Activated B cell treated with CpG ODN at 0.5 μM for 24 hours (primary cell): Measurements from ENCODE around the gene ENTPD2. TPM values are rescaled to one million over a fixed set of nuclear protein-coding genes. Genes with fewer than 3 reads are reported as not detected.
A peak's percentile ranks its signal among the peaks of the same experiment; 100 is the strongest.

Experiments
- ATAC-seq: fragments of 200-7000 bp; cut with Tn5 transposase; one replicate; pipeline ENCODE4 v1.10.0; 2021; ENCODE audit warnings: low read depth, mild to moderate bottlenecking, moderate library complexity
- CTCF ChIA-PET: fragments of 350-600 bp; sonication (Branson Sonifier 250); formaldehyde crosslinking; loops from one replicate; lab custom pipeline; 2021; ENCODE audit warnings: antibody characterized with exemption; lab: Charles Lee
- POLR2A ChIA-PET: fragments of 350-600 bp; sonication (Branson Sonifier 250); formaldehyde crosslinking; loops from one replicate; lab custom pipeline; 2021; ENCODE audit warnings: antibody characterized with exemption; lab: Charles Lee
- DNase-seq: peaks from one replicate; pipeline ENCODE4 v3.0.0; 2022
- H3K27ac Mint-ChIP-seq: one replicate; pipeline ENCODE4 v1.8.0; 2020; ENCODE audit warnings: mixed read lengths
- H3K27me3 Mint-ChIP-seq: one replicate; pipeline ENCODE4 v1.8.0; 2021; ENCODE audit warnings: mixed read lengths
- H3K36me3 Mint-ChIP-seq: one replicate; pipeline ENCODE4 v1.8.0; 2021; ENCODE audit warnings: low read depth, mixed read lengths
- H3K4me1 Mint-ChIP-seq: one replicate; pipeline ENCODE4 v1.8.0; 2021; ENCODE audit warnings: mixed read lengths
- H3K4me3 Mint-ChIP-seq: one replicate; pipeline ENCODE4 v1.8.0; 2020; ENCODE audit warnings: mild to moderate bottlenecking, mixed read lengths
- H3K9me3 Mint-ChIP-seq: one replicate; pipeline ENCODE4 v1.8.0; 2020; ENCODE audit warnings: mixed read lengths
- CTCF ChIP-seq: fragments of 200-600 bp; IDR thresholded peaks from one replicate; pipeline ENCODE4 v1.8.0; 2022; ENCODE audit warnings: antibody characterized with exemption, mild to moderate bottlenecking
- intact Hi-C: fragments of 100-400 bp; cut with micrococcal nuclease; formaldehyde crosslinking; loops from one replicate; pipeline ENCODE4 v1.15.1; 2024
- total RNA-seq: library from RNA; stranded (reverse); gene quantifications from 2 replicates; pipeline ENCODE4 v1.2.3, GENCODE V29; 2022

The ENTPD2 gene
- total RNA-seq, 1 donor from 2014 or later, result not detected

DNA sequence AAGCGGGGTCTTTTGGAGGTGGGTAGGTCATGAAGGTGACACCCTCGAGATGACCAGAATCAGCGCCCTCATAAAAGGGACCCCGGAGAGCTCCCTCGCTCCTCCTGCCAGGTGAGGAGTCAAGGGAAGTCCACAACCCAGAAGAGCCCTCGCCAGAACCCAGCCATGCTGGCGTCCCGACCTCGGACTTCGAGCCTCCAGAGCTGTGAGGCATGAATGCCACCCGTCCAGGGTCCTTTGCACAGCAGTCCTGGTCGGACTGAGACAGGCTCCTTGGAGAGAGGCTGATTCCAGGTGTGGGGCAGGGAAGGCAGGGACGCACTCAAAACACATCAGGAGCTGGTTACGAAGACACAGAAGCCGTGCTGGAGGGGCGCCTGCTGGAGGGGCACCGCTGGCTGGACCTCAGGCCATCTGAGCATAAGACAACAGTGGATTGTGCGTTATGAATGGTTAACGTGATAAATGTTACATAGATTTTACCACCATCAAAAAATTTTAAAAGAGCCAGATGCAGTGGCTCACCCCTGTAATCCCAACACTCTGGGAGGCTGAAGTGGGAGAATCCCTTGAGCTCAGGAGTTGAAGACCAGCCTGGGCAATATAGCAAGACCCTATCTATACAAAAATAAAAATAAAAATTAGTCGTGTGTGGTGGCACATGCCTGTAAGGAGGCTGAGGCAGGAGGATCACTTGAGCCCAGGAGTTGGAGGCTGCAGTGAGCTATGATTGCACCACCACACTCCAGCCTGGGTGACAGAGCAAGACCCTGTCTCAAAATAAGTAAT is 51.8 kb downstream of the ENTPD2 start:
- ChIA-PET CTCF (interaction anchor here (1.5 to 2.3 kb wide), 2 partner anchors 27 to 33 kb away, joined by 8 read pairs; no protein-coding TSS in a partner anchor), POLR2A (interaction anchor here (0.7 to 3.3 kb wide), 3 partner anchors 10 to 272 kb away, joined by 8 to 38 read pairs (median 12); partner anchors contain the start of gene PAXX)
- no peak overlapping the region for H3K4me3 Mint-ChIP-seq
- no peaks in the 10 kb centered on the region for H3K9me3 Mint-ChIP-seq
- H3K36me3 Mint-ChIP-seq, result no peaks in the 10 kb centered on the region
- H3K27ac Mint-ChIP-seq, result no peak overlapping the region
- no peaks in the 10 kb centered on the region for H3K27me3 Mint-ChIP-seq
- H3K4me1 Mint-ChIP-seq, result peaks cover 43% of the 10 kb centered on the region
- no peak for ATAC-seq
- no peak for DNase-seq
- TF ChIP-seq CTCF, result no peak
- intact Hi-C loops, result no loop called here

DNA sequence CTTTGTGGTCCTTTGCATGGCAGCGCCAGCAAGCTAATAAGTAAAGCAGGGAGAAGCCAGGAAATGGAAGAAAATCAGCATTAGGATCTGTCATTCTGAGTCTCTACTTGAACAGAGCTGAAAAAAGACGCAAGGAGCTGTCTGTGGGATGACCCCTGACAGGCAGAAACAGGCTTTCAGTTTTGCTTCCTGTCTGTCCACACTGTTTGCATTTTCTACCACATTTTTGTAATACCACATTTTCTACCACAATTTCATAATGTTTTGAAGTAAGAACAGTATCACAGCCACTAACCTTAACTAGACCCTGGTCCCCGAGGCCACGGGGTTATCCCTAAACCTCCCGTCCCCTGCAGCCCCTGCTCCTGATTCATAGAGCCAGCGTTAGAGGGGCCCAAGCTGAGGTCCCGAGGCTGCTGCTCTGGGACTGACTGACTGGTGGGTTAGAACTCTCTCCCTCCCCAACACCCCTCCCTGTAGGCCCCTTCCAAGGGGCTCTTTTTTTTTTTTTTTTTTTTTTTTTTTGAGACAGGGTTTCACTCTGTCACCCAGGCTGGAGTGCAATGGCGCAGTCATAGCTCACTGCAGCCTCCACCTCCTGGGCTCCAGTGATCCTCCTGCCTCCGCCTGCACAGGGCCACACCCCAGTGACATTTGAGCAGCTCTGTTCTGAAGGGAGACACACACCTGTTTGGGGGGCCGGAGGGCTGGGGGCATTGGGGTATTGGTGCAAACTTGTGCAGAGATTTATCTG is 53.5 kb downstream of the ENTPD2 start:
- DNase-seq (no peak), ATAC-seq (peak; percentile 69)
- H3K27me3 Mint-ChIP-seq, result no peaks in the 10 kb centered on the region
- CTCF ChIA-PET, result interaction anchor here (0.6 to 2.3 kb wide), 7 partner anchors 9 to 158 kb away, joined by 3 to 8 read pairs (median 3); partner anchors contain the start of genes ABCA2, AJM1 and FUT7
- H3K4me3 Mint-ChIP-seq, result peak overlapping the region; percentile 75
- H3K9me3 Mint-ChIP-seq, result no peaks in the 10 kb centered on the region
- H3K4me1 Mint-ChIP-seq, result peaks cover 55% of the 10 kb centered on the region
- peak overlapping the region; percentile 83 for H3K27ac Mint-ChIP-seq
- H3K36me3 Mint-ChIP-seq, result no peaks in the 10 kb centered on the region
- no peak for TF ChIP-seq CTCF
- intact Hi-C loops, result loop anchor here (1.0 kb wide), 1 partner anchor 34 kb away; no protein-coding TSS in a partner anchor
- POLR2A ChIA-PET, result interaction anchor here (0.6 to 3.3 kb wide), 9 partner anchors 8 to 423 kb away, joined by 4 to 38 read pairs (median 4); partner anchors contain the start of genes EXD3, NOXA1, NPDC1 and PAXX

Other genes starting within 250 kb of the ENTPD2 start
- 70.1 and 75.0 TPM in 2 replicates for gene RABL6, start 246.1 kb downstream of the ENTPD2 start, total RNA-seq
- gene AJM1, start 211.6 kb downstream of the ENTPD2 start, total RNA-seq, result 1.0 and 1.6 TPM in 2 replicates
- gene PHPT1, start 204.7 kb downstream of the ENTPD2 start, total RNA-seq, result 58.8 and 64.6 TPM in 2 replicates
- gene MAMDC4, start 201.7 kb downstream of the ENTPD2 start, total RNA-seq, result 5.2 and 6.1 TPM in 2 replicates
- gene EDF1, start 187.8 kb downstream of the ENTPD2 start, total RNA-seq, result 282 and 298 TPM in 2 replicates
- 49.7 and 58.2 TPM in 2 replicates for gene TRAF2, start 167.5 kb downstream of the ENTPD2 start, total RNA-seq
- gene FBXW5, start 109.3 kb downstream of the ENTPD2 start, total RNA-seq, result 81.5 and 82.1 TPM in 2 replicates
- gene C8G, start 108.8 kb downstream of the ENTPD2 start, total RNA-seq, result 0.69 and 3.4 TPM in 2 replicates
- gene LCN12, start 101.8 kb downstream of the ENTPD2 start, total RNA-seq, result 2.4 TPM in 2 replicates
- gene PTGDS, start 76.6 kb downstream of the ENTPD2 start, total RNA-seq, result not detected in 2 replicates
- not detected in 2 replicates for gene LCNL1, start 71.1 kb downstream of the ENTPD2 start, total RNA-seq
- 43.4 and 47.8 TPM in 2 replicates for gene PAXX, start 61.6 kb downstream of the ENTPD2 start, total RNA-seq
- not detected in 2 replicates for gene CLIC3, start 57.5 kb downstream of the ENTPD2 start, total RNA-seq
- 4.5 and 7.5 TPM in 2 replicates for gene ABCA2, start 25.8 kb downstream of the ENTPD2 start, total RNA-seq
- gene FUT7, start 22.0 kb downstream of the ENTPD2 start, total RNA-seq, result 3.9 and 5.0 TPM in 2 replicates
- 0.18 TPM in 1 of 2 replicates, not detected in the other for gene NPDC1, start 7.9 kb downstream of the ENTPD2 start, total RNA-seq
- gene SAPCD2, start 16.5 kb upstream of the ENTPD2 start, total RNA-seq, result 0.80 and 0.81 TPM in 2 replicates
- gene UAP1L1, start 23.5 kb upstream of the ENTPD2 start, total RNA-seq, result 13.4 and 17.2 TPM in 2 replicates
- gene MAN1B1, start 32.9 kb upstream of the ENTPD2 start, total RNA-seq, result 33.6 and 37.7 TPM in 2 replicates
- 254 and 259 TPM in 2 replicates for gene DPP7, start 60.7 kb upstream of the ENTPD2 start, total RNA-seq
- gene GRIN1, start 85.1 kb upstream of the ENTPD2 start, total RNA-seq, result 0.22 TPM in 1 of 2 replicates, not detected in the other
- gene LRRC26, start 116.0 kb upstream of the ENTPD2 start, total RNA-seq, result 0.31 TPM in 1 of 2 replicates, not detected in the other
- gene TMEM210, start 118.0 kb upstream of the ENTPD2 start, total RNA-seq, result not detected in 2 replicates
- 75.7 and 93.9 TPM in 2 replicates for gene ANAPC2, start 134.5 kb upstream of the ENTPD2 start, total RNA-seq
- 71.9 and 76.8 TPM in 2 replicates for gene SSNA1, start 134.6 kb upstream of the ENTPD2 start, total RNA-seq
- gene TPRN, start 146.7 kb upstream of the ENTPD2 start, total RNA-seq, result 9.3 and 11.4 TPM in 2 replicates
- gene TMEM203, start 151.6 kb upstream of the ENTPD2 start, total RNA-seq, result 32.7 and 34.1 TPM in 2 replicates
- 27.5 and 38.7 TPM in 2 replicates for gene NDOR1, start 151.6 kb upstream of the ENTPD2 start, total RNA-seq
- 1.1 and 1.9 TPM in 2 replicates for gene RNF208, start 168.2 kb upstream of the ENTPD2 start, total RNA-seq
- gene CYSRT1, start 171.1 kb upstream of the ENTPD2 start, total RNA-seq, result 0.39 and 0.53 TPM in 2 replicates
- not detected in 2 replicates for gene RNF224, start 173.4 kb upstream of the ENTPD2 start, total RNA-seq
- not detected in 2 replicates for gene SLC34A3, start 176.8 kb upstream of the ENTPD2 start, total RNA-seq
- 182 and 197 TPM in 2 replicates for gene TUBB4B, start 187.2 kb upstream of the ENTPD2 start, total RNA-seq
- gene STPG3, start 197.2 kb upstream of the ENTPD2 start, total RNA-seq, result 0.37 TPM in 1 of 2 replicates, not detected in the other
- 56.1 and 58.2 TPM in 2 replicates for gene NELFB, start 201.3 kb upstream of the ENTPD2 start, total RNA-seq
- gene TOR4A, start 223.7 kb upstream of the ENTPD2 start, total RNA-seq, result 7.9 and 9.1 TPM in 2 replicates
- gene NRARP, start 248.2 kb upstream of the ENTPD2 start, total RNA-seq, result 1.9 and 3.0 TPM in 2 replicates